HUES48 (cell line): ENCODE data around the gene ZNF473.
A peak's percentile ranks its signal among the peaks of the same experiment; 100 is the strongest.

Experiments
- H3K27ac ChIP-seq: one replicate; pipeline ENCODE4 v1.7.0; 2013; ENCODE audit warnings: low read depth, low read length, inconsistent platforms
- H3K27me3 ChIP-seq: 2 replicates; pipeline ENCODE4 v1.6.1; 2013; ENCODE audit warnings: mild to moderate bottlenecking, low read length; ENCODE audit not compliant: control insufficient read depth, insufficient read depth
- H3K36me3 ChIP-seq: 2 replicates; pipeline ENCODE4 v1.6.1; 2013; ENCODE audit warnings: low read length; ENCODE audit not compliant: control insufficient read depth, insufficient read depth
- H3K4me1 ChIP-seq: 2 replicates; pipeline ENCODE4 v1.6.1; 2013; ENCODE audit warnings: mild to moderate bottlenecking, low read length; ENCODE audit not compliant: control insufficient read depth, insufficient read depth
- H3K4me3 ChIP-seq: 2 replicates; pipeline ENCODE4 v1.5.1; 2013; ENCODE audit warnings: mild to moderate bottlenecking, low read depth, low read length
- H3K9ac ChIP-seq: 2 replicates; pipeline ENCODE4 v1.6.1; 2013; ENCODE audit warnings: mild to moderate bottlenecking, low read depth, low read length, moderate library complexity
- H3K9me3 ChIP-seq: 2 replicates; pipeline ENCODE4 v1.6.1; 2013; ENCODE audit warnings: low read length; ENCODE audit not compliant: control insufficient read depth, insufficient read depth

ZNF473 gene

DNA sequence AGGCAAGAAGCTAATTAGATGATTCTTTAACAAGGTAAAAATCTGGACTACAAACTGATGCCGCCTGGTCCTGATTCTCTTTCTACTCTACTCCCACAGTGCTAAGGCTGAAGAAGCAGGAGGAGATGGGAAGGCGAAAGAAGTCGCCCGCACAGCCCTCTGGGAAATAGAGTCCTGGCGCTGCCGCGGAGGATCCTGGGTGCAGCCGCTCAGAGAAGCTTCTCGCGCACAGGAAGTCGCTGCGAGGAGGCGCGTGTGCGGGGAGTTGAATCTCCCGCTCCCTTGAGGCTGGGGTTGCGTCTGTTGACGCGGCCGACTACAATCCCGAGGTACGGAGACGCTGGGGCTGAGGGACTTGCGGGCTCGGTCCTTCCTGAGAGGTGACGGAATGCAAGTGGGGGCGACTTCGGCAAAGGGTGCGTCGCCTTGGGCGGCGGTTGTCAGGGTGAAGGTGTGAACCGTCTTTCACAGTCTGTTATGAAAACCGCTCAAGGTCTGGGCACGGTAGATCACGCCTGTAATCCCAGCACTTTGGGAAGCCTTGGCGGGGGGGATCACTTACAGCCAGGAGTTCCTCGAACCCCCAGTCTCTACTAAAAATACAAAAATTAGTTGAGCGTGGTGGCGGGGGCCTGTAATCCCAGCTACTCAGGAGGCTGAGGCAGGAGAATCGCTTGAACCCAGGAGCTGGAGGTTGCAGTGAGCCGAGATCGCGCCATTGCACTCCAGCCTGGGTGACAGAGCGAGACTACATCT is at the start of gene ZNF473:
Gene ZNF473, plus strand, starts transcription at position 212 of the 756 bp plus-strand sequence. CDS start 5,078 bp downstream, outside the sequence.
- Histone ChIP-seq H3K27ac (peak within 1 kb of the TSS; percentile 80), H3K4me3 (peak within 1 kb of the TSS; percentile 76), H3K9ac (peak within 1 kb of the TSS; percentile 50), H3K9me3 (no peaks in the 10 kb centered on the region), H3K36me3 (peaks cover 5% of the 10 kb centered on the region; the same call in 1 of the 2 replicates), H3K4me1 (0 out of 2 replicates have a peak, but pooled peaks cover 6% of the 10 kb centered on the region), H3K27me3 (no peaks in the 10 kb centered on the region)

DNA sequence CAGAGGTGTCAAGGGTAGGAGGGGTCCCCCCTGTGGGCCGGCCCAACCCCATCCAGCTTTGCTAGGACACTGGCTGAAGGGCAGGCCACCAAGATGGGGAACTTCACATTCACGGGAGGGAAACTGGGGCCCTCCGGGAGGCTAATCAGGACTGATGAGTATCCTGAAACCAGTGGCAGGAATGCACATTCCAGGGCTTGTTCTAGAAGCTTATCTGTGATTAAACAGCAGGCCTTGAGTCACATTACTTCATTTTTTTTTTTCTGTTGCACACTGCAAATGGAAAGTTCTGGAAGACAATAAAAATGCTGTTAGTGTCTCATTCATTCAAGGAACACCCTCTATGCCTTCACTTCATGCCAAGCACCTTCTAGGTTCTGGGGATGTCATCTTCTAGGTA is 49.3 kb upstream of the ZNF473 start:
- Histone ChIP-seq H3K9ac (no peak overlapping the region), H3K27me3 (no peaks in the 10 kb centered on the region), H3K36me3 (no peaks in the 10 kb centered on the region), H3K4me1 (no peaks in the 10 kb centered on the region), H3K27ac (no peak overlapping the region), H3K9me3 (no peaks in the 10 kb centered on the region), H3K4me3 (no peak overlapping the region)

DNA sequence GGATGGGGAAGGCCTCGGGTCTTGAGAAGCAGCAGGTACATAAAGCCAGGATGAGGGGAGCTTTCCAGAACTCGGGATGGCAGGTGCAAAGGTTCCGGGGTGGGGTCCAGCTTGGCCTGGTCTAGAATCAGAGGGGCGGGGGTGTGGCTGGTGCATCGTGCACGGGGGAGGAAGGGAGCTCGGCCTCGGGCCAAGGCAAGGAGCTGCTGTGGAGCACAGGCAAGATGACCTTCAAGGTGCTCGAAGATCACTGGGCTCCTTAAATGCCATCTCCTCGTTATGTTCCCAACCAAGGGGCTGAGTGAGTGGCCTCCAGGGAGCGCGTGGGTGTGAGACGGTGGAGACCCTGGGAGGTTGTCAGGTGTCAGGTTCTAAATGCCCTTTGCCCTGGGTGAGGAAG is 48.7 kb upstream of the ZNF473 start:
- Histone ChIP-seq H3K4me3 (no peak overlapping the region), H3K9me3 (no peaks in the 10 kb centered on the region), H3K27ac (no peak overlapping the region), H3K36me3 (no peaks in the 10 kb centered on the region), H3K9ac (no peak overlapping the region), H3K4me1 (no peaks in the 10 kb centered on the region), H3K27me3 (no peaks in the 10 kb centered on the region)

DNA sequence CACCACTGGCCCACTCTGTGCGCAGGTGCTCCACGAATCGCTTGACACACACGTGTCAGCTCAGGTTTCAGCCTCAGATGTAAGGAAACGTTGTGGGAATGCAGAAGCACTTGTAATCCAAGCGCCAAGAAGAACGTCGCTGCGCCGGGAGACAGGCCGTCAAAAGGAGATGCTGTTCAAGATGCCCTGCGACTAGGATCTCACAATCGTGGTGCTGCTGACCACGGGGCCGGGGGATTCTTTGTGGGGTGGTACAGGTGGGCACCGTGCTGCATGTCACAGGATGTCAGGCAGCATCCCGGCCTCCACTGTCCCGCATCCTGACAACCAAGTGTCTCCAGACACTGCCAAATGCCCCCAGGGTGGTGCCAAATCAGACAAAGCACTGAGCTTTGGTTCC is 47.9 kb upstream of the ZNF473 start:
- H3K9ac ChIP-seq, result no peak overlapping the region
- H3K36me3 ChIP-seq, result no peaks in the 10 kb centered on the region

DNA sequence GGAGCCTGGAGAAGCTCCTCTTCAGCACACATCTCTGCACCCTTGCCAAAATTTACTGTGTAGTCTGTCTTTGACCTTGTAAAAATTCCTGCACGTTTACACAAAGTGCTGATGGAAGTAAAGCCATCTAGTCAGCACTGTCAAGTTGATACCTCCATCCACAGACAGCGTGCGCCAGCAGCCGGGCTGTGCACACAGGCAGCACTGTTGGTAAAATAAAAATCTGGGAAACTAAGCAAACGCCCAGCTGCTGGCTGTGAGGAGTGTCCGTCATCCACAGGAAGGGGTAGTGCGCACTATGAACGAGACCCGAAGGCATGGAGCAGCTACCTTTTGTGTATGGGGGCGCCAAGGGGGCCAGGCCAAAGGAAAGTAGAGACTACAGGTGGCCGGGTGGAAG is 47.5 kb upstream of the ZNF473 start:
- Histone ChIP-seq H3K27ac (no peak overlapping the region), H3K27me3 (no peaks in the 10 kb centered on the region), H3K36me3 (no peaks in the 10 kb centered on the region), H3K9ac (no peak overlapping the region), H3K9me3 (no peaks in the 10 kb centered on the region), H3K4me3 (no peak overlapping the region), H3K4me1 (no peaks in the 10 kb centered on the region)

More for the DNA sequence above, 47.9 kb upstream of the ZNF473 start:
- no peaks in the 10 kb centered on the region for H3K4me1 ChIP-seq
- H3K4me3 ChIP-seq, result no peak overlapping the region
- H3K27ac ChIP-seq, result no peak overlapping the region
- no peaks in the 10 kb centered on the region for H3K9me3 ChIP-seq
- no peaks in the 10 kb centered on the region for H3K27me3 ChIP-seq

DNA sequence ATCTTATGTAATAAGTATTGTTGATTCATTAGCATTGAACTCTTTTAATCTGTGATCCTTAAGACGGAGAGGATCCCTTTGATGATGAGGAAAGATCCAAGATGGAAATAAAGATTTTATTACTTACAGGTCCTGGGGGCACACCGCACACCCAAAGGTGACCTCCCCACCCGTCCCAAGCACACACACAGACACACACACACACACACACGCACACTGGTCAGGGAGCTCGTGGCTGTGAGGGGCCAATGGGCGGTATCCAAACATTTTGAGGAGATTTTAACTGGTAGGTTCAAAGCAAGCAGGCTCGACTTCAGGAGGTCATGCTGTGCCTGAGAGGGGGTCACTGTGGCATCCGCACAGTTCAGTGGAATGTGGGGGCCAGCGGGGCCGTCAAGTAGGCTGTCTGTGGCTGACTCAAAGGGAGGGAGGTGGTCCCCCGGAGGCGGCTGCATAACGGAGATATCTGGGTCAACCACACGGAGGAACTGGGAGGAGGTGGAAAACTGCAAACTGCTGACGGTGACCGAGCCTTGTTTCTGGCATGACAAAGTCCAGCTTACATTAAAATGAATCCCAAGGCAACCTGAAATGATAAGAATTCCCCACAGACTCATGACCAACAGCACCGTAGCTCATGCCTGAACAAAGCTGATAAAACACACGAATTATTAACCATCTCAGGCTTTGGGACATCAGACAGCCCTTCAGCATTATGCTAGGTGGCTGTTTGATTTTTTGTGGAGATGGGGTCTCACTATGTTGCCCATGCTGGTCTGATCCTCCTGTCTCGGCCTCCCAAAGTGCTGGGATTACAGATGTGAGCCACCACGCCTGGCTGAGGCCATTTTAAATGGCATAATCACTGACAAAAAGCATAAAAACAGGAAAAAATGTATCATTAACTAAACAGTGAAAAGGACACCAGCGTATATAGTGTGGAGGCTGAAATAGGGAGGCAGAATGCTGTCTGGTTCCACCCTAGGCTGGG is 43.9 kb upstream of the ZNF473 start:
- no peaks in the 10 kb centered on the region for H3K4me1 ChIP-seq
- no peaks in the 10 kb centered on the region for H3K9me3 ChIP-seq
- peaks cover 6% of the 10 kb centered on the region; the same call in 1 of the 2 replicates for H3K36me3 ChIP-seq
- H3K9ac ChIP-seq, result no peak overlapping the region
- no peak overlapping the region for H3K27ac ChIP-seq
- no peak overlapping the region for H3K4me3 ChIP-seq
- H3K27me3 ChIP-seq, result no peaks in the 10 kb centered on the region

DNA sequence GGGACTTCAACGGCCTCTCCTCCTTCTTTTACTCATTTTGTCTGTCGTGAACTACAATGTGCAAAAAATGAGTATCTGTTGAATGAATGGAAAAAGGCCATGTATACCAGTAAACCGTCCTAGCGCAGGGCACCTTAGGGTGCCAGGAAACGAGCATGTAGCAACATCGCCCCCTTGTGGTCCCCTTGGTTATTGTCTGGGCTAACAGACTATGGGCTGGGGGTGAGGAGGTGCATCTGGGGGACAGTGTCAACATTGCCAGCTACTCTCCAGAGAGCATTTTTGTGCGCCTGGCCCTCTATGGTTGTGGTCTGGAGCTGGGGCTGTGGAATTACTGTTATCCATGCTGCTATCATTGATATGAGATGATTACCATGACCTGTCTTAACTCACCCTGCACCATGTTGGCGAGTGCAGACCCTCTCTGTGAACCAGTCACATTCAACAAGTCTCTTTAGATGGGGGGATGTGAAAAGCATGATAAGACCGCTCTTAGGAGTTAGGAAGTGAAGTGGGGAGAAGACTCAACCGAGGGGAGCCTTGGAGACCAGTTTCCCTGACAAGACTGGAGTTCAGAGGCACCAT is 42.1 kb upstream of the ZNF473 start:
- Histone ChIP-seq H3K36me3 (peaks cover 6% of the 10 kb centered on the region; the same call in 1 of the 2 replicates), H3K9me3 (no peaks in the 10 kb centered on the region), H3K27me3 (no peaks in the 10 kb centered on the region), H3K9ac (no peak overlapping the region), H3K4me1 (no peaks in the 10 kb centered on the region), H3K4me3 (no peak overlapping the region), H3K27ac (no peak overlapping the region)

DNA sequence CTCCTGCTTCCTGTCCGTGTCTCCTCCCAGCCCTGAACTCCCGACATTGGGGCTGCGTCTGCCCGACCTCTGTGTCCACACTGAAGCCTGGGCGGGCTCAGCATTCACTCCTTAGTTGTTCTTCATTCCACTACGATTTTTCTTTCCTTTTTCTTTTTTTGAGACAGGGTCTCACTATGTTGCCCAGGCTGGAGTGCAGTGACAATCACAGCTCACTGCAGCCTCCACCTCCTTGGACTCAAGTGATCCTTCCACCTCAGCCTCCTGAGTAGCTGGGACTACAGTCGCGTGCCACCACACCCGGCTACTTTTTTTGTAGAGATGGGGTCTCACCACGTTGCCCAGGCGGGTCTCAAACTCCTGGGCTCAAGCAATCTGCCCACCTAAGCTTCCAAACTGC is 41.3 kb upstream of the ZNF473 start:
- Histone ChIP-seq H3K36me3 (peaks cover 6% of the 10 kb centered on the region; the same call in 1 of the 2 replicates), H3K27ac (no peak overlapping the region), H3K4me1 (no peaks in the 10 kb centered on the region), H3K9me3 (no peaks in the 10 kb centered on the region), H3K9ac (no peak overlapping the region), H3K27me3 (no peaks in the 10 kb centered on the region), H3K4me3 (no peak overlapping the region)

DNA sequence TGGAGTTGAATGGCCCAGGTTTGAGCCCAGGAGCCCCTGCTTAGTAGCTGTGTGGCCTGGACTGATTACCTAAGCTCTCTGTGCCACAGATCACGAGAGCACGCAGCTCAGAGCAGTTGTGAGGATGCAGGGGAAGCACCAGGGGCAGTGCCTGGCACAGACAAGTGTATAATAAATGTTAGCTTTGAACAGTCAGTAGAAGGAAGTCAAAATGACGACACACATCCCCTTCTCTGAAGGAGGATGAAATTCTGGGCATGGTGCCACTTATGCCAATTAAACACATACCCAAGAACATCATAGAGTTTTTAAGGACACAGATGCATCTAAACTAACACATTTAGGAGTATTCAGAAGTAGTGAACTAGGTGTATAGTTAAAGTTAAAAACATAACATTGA is 39.9 kb upstream of the ZNF473 start:
- H3K36me3 ChIP-seq, result peaks cover 6% of the 10 kb centered on the region; the same call in 1 of the 2 replicates
- no peak overlapping the region for H3K9ac ChIP-seq
- no peaks in the 10 kb centered on the region for H3K4me1 ChIP-seq
- no peaks in the 10 kb centered on the region for H3K9me3 ChIP-seq
- H3K27me3 ChIP-seq, result no peaks in the 10 kb centered on the region
- H3K27ac ChIP-seq, result no peak overlapping the region
- H3K4me3 ChIP-seq, result no peak overlapping the region

DNA sequence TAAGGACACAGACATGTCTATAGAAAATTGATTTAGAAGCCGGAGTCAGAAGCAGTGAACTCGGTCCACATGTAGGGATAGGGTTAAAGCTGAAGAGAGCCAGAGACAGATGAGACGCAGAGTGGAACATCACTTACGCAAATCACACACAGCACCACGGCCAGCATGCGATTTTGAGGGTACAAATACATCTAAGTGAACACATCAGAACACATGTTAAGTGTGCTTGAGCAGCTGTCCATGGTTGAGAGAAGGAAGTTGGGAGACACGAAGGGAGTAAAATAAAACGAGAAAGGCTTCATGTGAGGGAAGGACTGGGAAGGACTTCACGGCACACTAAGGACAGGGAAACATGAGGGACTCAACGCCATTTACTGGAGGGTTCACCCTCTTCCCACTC is 39.5 kb upstream of the ZNF473 start:
- Histone ChIP-seq H3K4me1 (no peaks in the 10 kb centered on the region), H3K27ac (no peak overlapping the region), H3K9me3 (no peaks in the 10 kb centered on the region), H3K27me3 (no peaks in the 10 kb centered on the region), H3K4me3 (no peak overlapping the region), H3K36me3 (peaks cover 8% of the 10 kb centered on the region; the same call in 1 of the 2 replicates), H3K9ac (no peak overlapping the region)
